Measurements from ENCODE around the gene NHS. TPM values are rescaled to one million over a fixed set of nuclear protein-coding genes. Genes with fewer than 3 reads are reported as not detected.

NHS gene
- total RNA-seq, 4 donors from 2014 or later: 0.20 to 0.39 (median 0.30) TPM

DNA sequence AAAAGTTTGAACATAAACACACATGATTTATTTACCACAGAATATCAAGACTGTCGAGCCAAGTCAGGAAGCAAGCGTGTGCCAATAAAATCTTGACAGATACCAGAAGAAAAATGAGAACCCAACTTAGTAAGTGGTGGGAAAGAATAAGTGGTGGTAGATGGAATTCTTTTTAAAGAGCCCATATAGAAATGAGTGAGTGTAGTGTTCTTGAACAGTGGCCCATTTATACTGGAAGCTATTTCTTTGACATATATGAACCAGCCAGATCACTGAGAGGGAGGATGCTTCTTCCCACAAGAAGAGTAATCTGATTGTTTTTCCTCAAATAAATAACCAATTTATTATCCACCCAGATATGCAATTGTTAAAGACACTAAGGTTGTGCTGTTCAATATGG lies 98.0 kb downstream of the NHS start:
- H3K27ac ChIP-seq: no peak overlapping the region
- intact Hi-C loops (cut with DNase I; ENCODE audit: low total_unique reads) (no loop called here), in situ Hi-C loops (cut with MboI; ENCODE audit: low sequenced_read_pairs in 4 of 4) (no loop called here)
- H3K4me1 ChIP-seq: no peaks in the 10 kb centered on the region
- H3K27me3 ChIP-seq: peaks cover 0 to 2% (median 0%) of the 10 kb centered on the region in 3 donors
- no peaks in the 10 kb centered on the region for H3K9me3 ChIP-seq
- H3K36me3 ChIP-seq: no peaks in the 10 kb centered on the region
- DNase-seq: no peak
- TF ChIP-seq, protein P1, sequence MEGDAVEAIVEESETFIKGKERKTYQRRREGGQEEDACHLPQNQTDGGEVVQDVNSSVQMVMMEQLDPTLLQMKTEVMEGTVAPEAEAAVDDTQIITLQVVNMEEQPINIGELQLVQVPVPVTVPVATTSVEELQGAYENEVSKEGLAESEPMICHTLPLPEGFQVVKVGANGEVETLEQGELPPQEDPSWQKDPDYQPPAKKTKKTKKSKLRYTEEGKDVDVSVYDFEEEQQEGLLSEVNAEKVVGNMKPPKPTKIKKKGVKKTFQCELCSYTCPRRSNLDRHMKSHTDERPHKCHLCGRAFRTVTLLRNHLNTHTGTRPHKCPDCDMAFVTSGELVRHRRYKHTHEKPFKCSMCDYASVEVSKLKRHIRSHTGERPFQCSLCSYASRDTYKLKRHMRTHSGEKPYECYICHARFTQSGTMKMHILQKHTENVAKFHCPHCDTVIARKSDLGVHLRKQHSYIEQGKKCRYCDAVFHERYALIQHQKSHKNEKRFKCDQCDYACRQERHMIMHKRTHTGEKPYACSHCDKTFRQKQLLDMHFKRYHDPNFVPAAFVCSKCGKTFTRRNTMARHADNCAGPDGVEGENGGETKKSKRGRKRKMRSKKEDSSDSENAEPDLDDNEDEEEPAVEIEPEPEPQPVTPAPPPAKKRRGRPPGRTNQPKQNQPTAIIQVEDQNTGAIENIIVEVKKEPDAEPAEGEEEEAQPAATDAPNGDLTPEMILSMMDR (IDR thresholded peaks at IDR 0.05 in 4 of 5, conservative IDR thresholded peaks at IDR 0.05 in 1 of 5): no peak
- TF ChIP-seq POLR2A (IDR thresholded peaks at IDR 0.05): no peak
- H3K4me3 ChIP-seq: no peak overlapping the region
- ATAC-seq: no peak

DNA sequence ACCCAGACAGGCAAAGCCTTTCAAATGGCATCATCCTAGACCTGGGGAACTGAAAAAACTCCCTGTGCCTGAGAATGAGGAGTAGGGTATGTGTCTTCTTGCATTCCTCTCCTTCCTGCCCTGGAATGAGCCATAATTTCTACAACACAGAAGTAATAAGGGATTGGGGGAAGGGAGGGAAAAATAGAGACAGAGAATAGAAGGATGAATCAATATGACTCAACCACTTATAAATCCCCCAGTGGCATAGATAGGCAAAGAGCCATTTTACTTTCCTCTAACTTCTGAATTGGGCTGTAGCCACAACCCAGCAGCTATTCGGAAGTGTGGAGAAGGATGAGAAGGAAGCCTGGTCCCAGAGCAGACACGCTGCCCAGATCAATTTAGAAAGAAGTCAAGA lies 99.9 kb downstream of the NHS start:
- TF ChIP-seq POLR2A (IDR thresholded peaks at IDR 0.05): no peak
- TF ChIP-seq, protein P1 (IDR thresholded peaks at IDR 0.05 in 4 of 5, conservative IDR thresholded peaks at IDR 0.05 in 1 of 5): no peak
- ATAC-seq (no peak), DNase-seq (no peak)
- H3K9me3 ChIP-seq: no peaks in the 10 kb centered on the region
- intact Hi-C loops (cut with DNase I; ENCODE audit: low total_unique reads): no loop called here
- peaks cover 0 to 3% (median 0%) of the 10 kb centered on the region in 3 donors for H3K27me3 ChIP-seq
- no peak overlapping the region for H3K27ac ChIP-seq
- in situ Hi-C loops (cut with MboI; ENCODE audit: low sequenced_read_pairs in 4 of 4): no loop called here
- H3K36me3 ChIP-seq: no peaks in the 10 kb centered on the region
- no peaks in the 10 kb centered on the region for H3K4me1 ChIP-seq
- H3K4me3 ChIP-seq: no peak overlapping the region

DNA sequence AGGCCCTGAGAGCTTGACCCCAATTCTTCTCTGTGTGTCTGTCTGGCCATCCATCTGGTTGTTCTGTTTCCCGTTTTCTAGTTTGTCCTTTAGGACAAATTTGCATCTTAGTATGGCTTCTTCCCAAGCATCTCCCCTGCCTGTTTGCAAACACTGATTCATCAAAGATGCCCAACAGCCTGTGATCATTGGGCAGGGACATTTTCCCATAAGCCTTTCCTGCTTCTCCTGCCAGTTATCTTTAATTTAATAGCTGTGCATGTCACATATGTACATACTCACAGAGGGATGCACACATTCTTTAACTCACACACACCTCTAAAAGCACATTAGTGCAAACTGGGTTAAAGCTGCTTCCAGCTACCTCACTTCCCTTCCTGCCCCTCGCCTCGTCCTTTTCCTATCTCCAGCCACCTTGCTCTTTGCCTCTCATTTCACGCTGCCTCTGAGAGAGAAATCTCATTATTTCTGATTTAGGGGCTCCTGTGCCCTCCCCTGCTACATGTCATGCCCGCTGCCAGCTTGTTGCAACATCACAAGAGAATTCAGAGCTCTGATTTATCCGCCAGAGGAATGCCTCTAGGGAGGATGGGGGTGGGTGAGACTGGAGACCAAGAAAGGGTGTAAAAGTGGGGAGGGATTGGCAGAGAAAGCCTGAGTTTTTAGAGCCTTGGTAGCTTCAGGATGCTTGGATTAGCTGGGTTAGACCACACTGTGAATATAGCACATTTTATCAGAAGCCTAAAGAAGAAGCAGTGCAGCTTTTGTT lies 100.6 kb downstream of the NHS start:
- H3K9me3 ChIP-seq: no peaks in the 10 kb centered on the region
- no peak for ATAC-seq
- TF ChIP-seq, protein P1 (IDR thresholded peaks at IDR 0.05 in 4 of 5, conservative IDR thresholded peaks at IDR 0.05 in 1 of 5): no peak
- TF ChIP-seq POLR2A (IDR thresholded peaks at IDR 0.05): no peak
- no peak overlapping the region for H3K27ac ChIP-seq
- intact Hi-C loops (cut with DNase I; ENCODE audit: low total_unique reads): no loop called here
- no peak for DNase-seq
- no peaks in the 10 kb centered on the region for H3K4me1 ChIP-seq
- H3K27me3 ChIP-seq: peaks cover 0 to 3% (median 0%) of the 10 kb centered on the region in 3 donors
- H3K36me3 ChIP-seq: no peaks in the 10 kb centered on the region
- H3K4me3 ChIP-seq: no peak overlapping the region
- in situ Hi-C loops (cut with MboI; ENCODE audit: low sequenced_read_pairs in 4 of 4): no loop called here

DNA sequence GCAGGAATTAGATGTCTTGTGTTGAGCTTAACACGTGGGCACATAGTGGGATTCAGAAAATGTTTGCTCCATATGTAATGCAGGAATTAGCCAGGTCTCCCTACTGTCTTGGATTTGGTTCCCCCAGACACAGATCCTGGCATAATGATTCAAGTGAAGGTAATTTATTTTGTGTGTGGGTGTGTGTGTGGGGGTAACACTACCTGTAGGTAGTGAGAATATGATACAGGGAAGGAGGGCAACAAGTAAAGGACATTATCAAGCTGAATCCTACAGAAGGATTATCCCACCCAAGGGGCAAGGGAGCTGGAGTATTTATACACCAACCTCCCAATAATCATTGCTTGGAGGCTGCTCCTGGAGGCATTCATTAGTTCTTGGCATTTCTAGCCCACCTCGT lies 101.4 kb downstream of the NHS start:
- TF ChIP-seq POLR2A (IDR thresholded peaks at IDR 0.05): no peak
- TF ChIP-seq, protein P1 (IDR thresholded peaks at IDR 0.05 in 4 of 5, conservative IDR thresholded peaks at IDR 0.05 in 1 of 5): no peak
- Histone ChIP-seq H3K4me1 (no peaks in the 10 kb centered on the region), H3K4me3 (no peak overlapping the region), H3K36me3 (no peaks in the 10 kb centered on the region), H3K9me3 (no peaks in the 10 kb centered on the region), H3K27ac (no peak overlapping the region), H3K27me3 (peaks cover 0 to 3% (median 0%) of the 10 kb centered on the region in 3 donors)
- intact Hi-C loops (cut with DNase I; ENCODE audit: low total_unique reads): no loop called here
- no peak for DNase-seq
- ATAC-seq: no peak
- in situ Hi-C loops (cut with MboI; ENCODE audit: low sequenced_read_pairs in 4 of 4): no loop called here
